DMS 273 (cell line): Measurements from ENCODE around the gene MCU.
"Not testable (repeated sequence)": the region's sequence is repeated elsewhere in the genome, so short reads cannot be mapped to it uniquely, and the experiment has no call there.

ENCODE experiments used
- DNase-seq: peaks from one replicate; lab custom pipeline; 2025; ENCODE audit not compliant: unreplicated experiment; lab: John Stamatoyannopoulos, UW

The MCU gene

GRCh38 chr10:72758930-72759329, 67.0 kb downstream of the MCU start:
- not testable (repeated sequence) for DNase-seq

DNA sequence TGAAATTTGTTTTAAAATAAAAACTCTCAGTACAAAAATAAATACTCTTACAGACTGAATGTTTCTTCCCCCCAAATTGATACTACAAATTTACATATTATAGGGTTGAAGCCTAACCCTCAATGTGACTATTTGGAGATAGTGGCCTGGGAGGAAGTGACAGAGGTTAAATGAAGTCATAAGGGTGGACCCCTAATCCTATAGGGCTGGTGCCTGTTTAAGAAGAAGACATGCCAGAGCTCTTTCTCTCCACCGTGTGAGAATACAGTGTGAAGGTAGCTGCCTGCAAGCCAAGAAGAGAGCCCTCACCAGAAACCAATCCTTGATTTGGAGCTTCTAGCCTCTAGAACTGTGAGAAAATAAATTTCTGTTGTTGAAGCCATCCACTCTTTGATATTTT, 67.6 kb downstream of the MCU start:
- DNase-seq: no peak

GRCh38 chr10:72761498-72761897, 69.6 kb downstream of the MCU start:
- no peak for DNase-seq

DNA sequence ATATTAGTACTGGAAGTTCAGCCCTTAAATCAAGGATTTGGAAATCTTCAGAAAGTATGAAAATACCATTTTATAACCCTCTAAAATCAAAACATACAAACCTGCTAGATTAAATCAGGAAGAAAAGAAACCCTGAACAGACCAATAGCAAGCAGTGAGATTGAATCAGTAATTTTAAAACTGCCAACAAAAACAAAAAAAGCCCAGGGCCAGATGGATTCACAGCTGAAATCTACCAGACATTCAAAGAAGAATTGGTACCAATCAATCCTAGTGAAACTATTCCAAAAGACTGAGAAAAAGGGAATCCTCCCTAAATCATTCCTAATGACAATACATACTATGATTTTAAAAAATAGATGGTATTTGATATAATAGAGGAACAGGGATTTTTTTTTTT, 70.1 kb downstream of the MCU start:
- no peak for DNase-seq

- no peak for DNase-seq
Observed at GRCh38 chr10:72763201-72763600, 71.3 kb downstream of the MCU start.

DNA sequence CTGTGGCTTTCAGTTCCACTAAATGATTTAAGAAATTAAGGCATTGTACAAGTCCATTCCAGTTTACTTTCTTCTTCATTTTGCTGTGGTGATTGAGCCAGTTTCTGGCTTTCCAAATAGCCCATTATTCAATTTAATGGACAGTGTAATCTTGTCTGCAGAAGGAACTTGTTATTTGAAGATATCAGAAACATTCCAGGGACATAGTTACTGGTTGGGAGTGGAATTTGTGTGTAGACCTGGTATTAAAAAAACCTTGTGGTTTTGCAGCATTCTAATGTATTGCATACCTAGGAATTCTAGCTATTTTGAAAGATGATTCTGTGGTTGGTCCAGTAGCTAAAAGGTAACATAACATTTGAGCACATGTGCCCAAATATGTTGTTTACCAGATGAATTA, 72.2 kb downstream of the MCU start:
- no peak for DNase-seq

DNA sequence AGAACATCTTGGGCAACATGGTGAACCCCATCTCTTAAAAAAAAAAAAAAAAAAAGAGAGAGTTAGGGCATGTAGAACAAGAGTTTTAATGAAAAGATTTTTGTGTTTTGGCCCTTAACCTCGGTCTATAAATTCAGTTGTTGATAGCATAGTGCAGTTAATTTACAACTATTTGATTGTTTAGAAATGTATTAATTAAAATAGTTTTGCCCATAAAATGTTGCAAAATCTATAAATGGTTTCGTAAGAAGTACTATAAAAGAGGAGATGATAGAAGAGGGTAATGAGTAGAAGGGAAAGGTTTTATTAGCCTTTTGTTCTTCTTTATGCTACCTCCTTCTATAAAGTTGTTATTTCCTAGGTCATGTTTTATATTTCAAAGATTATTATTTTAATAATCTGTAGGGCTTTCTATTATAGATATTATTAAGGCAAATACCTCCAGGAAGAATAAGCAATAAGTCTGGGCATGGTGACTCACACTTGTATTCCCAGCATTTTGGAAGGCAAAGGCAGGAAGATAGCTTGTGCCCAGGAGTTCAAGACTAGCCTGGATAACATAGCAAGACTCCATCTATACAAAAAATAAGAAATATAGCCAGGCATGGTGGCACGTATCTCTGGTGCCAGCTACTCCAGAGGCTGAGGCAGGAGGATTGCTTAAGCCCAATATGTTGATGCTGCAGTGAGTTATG, 73.3 kb downstream of the MCU start:
- DNase-seq: no peak

DNA sequence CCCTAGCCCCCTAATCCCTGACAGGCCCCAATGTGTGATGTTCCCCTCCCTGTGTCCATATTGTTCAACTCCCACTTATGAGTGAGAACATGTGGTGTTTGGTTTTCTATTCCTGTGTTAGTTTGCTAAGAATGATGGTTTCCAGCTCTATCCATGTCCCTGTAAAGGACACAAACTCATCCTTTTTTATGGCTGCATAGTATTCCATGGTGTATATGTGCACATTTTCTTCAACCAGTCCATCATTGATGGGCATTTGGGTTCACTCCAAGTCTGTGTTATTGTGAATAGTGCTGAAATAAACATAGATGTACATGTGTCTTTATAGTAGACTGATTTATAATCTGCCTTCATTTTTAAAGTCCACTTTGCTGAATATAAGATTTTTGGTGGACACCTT, 79.3 kb downstream of the MCU start:
- not testable (repeated sequence) for DNase-seq

DNA sequence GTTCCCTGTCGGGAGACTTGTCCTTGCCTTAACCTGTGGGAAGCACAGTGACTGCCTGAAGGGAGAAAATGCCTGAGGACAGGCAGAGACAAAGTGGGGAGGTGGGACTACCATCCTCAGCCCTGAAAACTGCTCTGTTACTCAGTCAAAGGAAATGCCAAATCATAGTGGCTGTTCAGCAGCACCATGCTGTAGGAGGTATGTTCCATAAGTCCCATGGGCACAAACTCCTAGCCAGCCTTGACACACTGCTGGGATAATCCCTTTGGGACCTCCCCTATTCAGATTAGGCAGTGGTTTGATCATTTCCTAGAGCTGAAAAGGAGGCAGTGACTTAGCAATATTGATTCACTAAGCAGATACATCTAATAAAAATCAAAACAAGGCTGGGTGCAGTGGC, 80.1 kb downstream of the MCU start:
- DNase-seq: no peak

GRCh38 chr10:72779874-72780273, 87.9 kb downstream of the MCU start:
- no peak for DNase-seq

- DNase-seq: no peak
Observed at GRCh38 chr10:72782649-72783330, 90.8 kb downstream of the MCU start.

DNA sequence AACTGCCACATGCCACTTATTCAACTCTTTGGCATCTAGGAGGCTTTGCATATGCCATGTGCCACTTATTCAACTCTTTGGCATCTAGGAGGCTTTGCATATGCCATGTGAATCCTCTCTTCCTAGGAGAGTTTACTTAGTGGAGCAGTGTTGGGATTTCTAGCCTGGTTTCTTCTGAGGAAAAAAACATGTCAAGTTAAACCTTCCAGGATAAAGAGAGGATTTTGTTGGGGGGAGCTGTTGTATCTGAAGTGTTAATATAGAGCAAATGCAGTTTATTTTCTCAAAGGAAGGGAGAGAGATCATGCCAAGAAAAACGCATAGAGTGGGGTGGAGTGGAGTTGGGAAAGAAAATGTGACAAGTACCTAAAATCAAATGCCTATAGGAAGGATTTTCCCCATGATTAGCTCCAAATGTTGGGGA, 91.5 kb downstream of the MCU start:
- no peak for DNase-seq

DNA sequence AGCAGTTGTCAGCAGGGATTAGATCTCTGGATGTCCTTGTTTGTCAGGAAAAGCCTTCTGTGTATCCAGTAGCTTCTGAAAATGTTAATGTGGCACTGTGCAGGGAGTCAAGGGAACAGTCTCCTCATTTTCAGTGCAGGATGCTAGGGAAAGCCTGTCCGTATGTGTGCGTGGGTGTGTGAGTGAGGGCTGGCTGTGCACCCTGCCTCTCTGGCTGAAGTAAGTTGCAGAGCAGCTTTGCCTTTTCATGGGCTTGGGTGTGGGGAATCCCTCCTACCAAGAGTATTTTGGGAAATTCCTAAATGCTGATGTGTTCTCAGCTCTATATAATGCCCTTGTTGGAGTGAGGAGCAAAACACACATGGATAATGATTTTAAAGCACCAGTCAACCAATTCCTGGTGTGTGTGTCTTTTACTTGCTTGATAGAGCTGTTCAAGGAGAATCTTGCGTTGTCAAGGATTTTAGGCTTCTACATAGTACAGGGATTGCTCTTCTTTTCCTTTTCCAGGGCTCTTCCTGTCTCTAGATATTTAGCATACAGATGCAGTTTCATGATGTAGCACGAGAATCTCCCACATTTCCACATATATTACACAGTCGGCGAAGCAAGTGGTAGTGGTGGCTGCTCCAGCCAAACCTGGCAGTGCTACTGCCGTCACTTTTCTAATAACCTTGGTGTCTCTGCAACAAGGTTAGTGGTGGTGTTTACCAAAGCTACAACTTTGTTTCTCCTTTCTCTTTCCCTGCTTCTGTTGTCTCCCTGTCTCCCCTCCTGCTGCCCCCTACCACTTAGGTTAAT, 92.8 kb downstream of the MCU start:
- peak; percentile 14 for DNase-seq

DNA sequence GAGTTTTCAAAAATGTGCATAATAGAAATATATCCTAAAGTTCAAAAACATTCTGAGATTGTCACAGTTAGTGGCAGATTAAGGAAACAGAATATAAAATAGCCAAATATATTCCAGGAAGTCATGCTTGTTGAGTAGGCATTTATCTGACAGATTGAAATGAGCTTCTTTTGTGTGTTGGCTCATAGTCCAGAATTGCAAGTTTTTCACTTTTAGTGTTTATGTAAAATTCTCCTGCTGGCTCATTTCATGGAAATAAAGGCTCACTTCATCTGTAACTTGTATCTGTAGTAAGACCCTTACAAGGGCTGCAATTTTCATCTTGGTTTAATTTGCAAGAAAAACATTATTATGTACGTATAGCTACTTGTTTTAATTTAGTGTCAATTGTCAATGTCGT, 93.5 kb downstream of the MCU start:
- DNase-seq: no peak

DNA sequence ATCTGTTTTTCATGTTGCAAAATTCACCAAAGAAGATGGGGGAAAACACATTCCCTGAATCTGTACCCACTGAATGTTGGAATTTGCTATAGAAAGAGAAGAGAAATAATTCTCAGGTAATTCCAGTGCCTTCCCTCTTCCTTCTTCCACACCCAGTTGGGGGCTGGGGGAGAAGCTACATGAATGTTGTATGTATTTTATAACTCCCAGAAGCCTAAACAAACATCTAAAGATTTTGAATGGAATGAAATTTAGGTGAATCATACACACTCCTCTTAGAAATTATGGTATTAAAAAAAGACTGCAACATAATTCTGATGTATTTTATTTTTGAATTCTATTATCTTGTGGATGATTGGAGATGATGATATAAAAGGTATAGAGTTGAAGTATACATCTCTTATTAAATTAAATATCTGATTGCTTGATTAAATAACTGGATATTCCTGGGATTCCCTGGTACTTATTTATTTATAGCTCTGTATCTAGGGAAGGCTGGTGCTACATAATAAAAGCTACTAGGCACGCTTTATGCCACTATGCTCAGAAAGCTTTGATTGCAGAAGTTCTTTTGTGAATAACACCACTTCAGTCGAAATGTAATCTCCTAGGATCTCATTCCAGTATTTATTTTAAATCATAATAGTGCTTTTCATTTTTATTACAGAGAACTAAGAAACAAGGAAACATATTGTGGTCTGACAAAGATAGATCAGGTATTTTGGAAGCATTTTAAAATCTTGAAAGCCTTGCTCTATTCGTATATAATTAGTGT, 98.5 kb downstream of the MCU start:
- DNase-seq: no peak

DNA sequence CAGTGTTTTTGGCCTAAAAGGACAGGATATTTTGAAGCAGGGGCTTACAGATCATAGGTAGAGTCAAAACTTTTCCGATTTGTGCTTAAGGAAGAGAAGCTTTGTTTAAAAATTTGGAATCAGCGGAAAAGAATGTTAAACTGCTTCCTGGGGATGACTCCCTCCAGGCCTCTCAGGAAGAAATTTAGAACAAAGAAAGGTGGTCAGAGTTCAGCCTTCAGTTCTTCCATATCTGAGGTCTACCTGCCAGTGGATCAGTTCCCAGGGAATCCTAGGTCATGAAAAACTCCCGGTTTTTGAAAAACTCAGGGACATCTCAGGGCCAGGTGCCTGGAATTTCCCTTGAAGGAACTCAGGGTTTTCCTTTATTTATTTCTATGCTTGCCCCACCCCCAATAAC, 100.3 kb downstream of the MCU start:
- no peak for DNase-seq

DNA sequence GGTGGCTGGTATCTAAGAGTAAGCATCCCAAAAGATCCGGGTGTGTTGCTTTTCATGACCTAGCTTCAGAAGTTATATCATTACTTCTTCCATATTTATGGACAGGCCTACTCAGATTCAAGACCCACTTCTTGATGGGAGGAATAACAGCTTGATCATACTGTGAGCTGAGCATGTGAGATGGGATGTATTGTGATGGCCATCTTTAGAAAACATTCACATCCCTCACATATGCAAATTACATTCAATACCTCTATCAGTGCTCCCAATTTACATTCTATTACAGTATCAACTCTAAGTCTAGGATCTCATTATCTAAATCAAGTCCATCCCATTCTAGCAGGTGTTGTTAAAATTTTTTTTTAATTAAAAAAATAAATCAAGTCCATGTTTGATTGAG, 101.8 kb downstream of the MCU start:
- DNase-seq: no peak

- no peak for DNase-seq
Observed at GRCh38 chr10:72794260-72794659, 102.3 kb downstream of the MCU start.

GRCh38 chr10:72796042-72796441, 104.1 kb downstream of the MCU start:
- DNase-seq: no peak

- no peak for DNase-seq
Observed at GRCh38 chr10:72796538-72796937, 104.6 kb downstream of the MCU start.

GRCh38 chr10:72800000-72800740, 108.2 kb downstream of the MCU start:
- DNase-seq: no peak
